ENCODE results near the gene CYP11A1.

CYP11A1 gene

DNA sequence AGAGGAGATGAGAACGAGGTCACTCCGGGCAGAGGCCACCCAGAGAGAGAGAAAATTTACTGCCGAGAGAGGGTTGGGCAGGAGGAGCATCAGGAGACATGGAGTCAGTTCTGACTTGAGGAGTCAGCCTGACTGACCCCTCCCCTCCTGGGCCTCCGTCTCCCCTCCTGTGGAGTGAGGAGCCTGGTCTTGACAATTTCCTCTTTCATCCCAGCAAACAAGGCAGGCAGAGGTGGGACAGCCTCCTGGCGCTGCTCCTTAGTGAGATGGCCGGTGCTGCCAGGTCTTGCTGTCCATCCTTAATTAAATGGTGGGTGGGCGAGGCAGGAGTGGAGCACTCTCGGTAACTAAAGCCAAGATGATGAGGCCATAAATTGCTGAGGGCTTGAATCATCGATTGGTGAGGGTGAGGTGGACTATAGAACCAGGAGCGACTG lies 60.6 kb downstream of the CYP11A1 start:
- no peak overlapping the region for H3K4me3 ChIP-seq (ENCODE audit: low read depth, low read length)
- TF ChIP-seq, protein P1, sequence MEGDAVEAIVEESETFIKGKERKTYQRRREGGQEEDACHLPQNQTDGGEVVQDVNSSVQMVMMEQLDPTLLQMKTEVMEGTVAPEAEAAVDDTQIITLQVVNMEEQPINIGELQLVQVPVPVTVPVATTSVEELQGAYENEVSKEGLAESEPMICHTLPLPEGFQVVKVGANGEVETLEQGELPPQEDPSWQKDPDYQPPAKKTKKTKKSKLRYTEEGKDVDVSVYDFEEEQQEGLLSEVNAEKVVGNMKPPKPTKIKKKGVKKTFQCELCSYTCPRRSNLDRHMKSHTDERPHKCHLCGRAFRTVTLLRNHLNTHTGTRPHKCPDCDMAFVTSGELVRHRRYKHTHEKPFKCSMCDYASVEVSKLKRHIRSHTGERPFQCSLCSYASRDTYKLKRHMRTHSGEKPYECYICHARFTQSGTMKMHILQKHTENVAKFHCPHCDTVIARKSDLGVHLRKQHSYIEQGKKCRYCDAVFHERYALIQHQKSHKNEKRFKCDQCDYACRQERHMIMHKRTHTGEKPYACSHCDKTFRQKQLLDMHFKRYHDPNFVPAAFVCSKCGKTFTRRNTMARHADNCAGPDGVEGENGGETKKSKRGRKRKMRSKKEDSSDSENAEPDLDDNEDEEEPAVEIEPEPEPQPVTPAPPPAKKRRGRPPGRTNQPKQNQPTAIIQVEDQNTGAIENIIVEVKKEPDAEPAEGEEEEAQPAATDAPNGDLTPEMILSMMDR (IDR thresholded peaks at IDR 0.05; ENCODE audit: low read depth, low read length, missing control alignments): no peak
- DNase-seq (ENCODE audit: low read depth): no peak

DNA sequence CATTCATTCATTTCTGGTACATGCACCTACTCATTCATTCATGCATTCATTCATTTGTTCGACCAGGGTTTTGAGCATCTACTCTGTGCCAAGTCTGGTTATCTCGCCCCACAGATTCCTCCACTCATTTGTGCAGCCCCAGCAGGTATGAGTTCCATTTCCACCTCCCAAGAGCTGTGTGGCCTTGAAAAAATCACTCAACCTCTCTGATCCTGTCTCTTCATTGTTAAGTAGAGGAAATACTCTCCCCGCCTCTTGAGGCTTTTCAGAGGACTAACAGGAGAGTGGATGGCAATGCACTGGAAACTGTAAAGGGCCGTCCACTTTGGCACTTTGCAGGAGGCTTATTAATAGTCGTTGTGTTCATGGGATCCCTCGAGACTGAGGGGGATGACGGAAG lies 61.8 kb downstream of the CYP11A1 start:
- no peak for DNase-seq (ENCODE audit: low read depth)
- H3K4me3 ChIP-seq (ENCODE audit: low read depth, low read length): no peak overlapping the region
- TF ChIP-seq, protein P1 (IDR thresholded peaks at IDR 0.05; ENCODE audit: low read depth, low read length, missing control alignments): no peak

DNA sequence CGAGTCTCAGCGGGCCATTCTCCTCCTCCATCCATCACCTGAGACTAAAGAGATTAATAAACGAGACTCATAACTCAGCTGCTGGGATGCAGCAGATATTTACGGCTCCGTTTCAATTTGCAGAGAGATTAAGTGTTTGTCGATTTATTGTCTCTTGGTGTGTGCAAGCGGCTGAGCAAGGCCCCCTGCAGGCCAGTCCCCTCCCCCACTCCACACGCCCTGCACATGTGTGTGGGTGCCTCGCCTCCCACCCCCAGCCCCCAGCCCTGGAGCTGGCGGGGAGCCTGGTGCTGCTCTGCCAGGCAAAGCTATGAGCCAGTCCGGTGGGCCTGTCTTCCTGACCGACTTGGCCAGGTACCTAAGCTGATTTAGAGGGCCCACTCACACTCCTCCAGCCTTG lies 63.0 kb downstream of the CYP11A1 start:
- no peak overlapping the region for H3K4me3 ChIP-seq (ENCODE audit: low read depth, low read length)
- TF ChIP-seq, protein P1 (IDR thresholded peaks at IDR 0.05; ENCODE audit: low read depth, low read length, missing control alignments): no peak
- DNase-seq (ENCODE audit: low read depth): no peak

DNA sequence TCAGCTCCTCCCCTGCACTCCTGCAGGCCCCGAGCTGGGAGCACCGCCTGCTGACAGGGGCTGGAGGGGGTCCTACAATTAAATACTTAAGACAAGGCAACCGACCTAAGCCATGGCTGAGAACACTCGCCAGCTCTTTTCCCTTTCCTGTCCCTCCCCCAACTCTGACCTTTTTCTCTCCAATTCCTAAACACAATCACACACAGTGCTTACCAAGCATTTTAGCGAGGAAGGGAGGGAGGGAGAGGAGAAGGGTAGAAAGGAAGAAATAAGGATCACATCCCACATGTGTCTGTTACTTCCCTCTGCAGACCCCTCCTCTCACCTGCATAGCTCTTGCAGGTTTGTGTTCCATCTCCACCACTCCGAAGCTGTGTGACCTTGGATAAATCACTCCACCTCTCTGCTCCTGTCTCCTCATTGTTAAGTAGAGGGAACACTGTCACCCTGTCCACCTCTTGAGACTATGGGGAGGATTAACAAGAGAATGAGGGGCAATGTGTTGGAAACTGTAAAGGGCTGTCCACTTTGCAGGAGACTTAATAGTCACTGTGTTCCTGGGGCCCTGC lies 63.6 kb downstream of the CYP11A1 start:
- TF ChIP-seq, protein P1 (IDR thresholded peaks at IDR 0.05; ENCODE audit: low read depth, low read length, missing control alignments): no peak
- H3K4me3 ChIP-seq (ENCODE audit: low read depth, low read length): no peak overlapping the region
- no peak for DNase-seq (ENCODE audit: low read depth)

DNA sequence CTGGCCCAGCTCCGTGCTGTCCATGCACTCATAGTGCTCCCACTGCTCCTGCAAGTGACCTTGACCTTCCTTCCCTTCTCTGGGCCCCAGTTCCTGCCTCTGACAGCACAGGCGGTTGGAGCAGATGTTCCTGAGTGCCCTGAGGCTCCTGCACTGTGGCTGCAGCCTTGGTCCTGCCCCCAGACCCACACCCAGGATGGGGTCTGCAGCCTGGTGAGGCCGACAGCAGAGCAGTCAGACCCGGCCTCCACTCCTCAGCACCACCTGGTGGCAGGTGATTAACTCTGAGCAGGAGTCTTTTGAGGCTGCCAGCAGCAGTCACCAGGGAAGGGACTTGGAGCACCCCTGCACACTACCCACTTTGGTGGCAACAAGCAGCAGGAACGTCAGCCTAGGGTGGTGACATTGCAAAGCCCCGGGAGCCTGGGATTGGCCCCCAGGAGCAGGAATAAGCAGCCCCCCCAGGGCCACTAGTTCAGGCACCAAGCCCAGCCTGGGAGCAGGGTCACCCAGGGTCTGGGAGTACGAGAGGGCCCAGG lies 64.6 kb downstream of the CYP11A1 start:
- TF ChIP-seq, protein P1 (IDR thresholded peaks at IDR 0.05; ENCODE audit: low read depth, low read length, missing control alignments): peak; percentile 74
- no peak for DNase-seq (ENCODE audit: low read depth)
- no peak overlapping the region for H3K4me3 ChIP-seq (ENCODE audit: low read depth, low read length)

DNA sequence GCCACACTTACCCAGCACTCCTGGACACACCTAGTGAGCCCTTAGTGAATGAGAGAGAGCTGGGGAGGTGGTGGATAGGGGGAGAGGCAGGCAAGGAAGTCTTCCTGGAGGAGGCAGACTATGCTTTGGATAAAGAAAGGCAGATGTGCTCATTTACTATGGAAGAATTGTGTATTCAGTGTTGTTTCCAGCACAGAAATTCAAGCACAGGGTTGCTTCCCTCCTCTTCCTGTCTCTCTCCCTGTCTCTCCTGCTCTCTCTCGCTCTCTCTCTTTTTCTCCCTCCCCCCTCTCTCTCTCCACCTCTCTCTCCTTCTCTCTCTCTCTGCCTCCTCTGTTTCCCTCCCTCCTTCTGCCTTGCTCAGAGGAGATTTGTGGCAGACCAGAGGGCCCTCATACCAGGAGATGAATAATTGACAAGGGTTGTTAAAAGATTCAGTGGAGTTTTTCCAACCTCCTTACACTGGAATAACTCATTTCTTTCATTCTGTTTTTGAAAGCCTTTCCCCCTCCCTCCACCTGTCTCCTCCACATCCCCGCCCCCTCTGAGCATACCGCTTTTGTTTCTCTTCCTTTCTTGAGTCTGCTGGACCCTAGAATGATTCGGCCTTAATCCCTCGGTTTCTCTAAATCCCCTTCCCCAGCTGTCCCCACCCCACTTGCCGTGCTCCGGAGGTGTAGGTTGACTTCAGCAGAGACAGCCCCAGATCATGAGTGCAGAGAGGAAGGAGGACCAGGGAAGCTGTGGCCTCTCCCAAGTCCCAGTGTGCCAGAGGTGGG lies 65.7 kb downstream of the CYP11A1 start:
- TF ChIP-seq, protein P1 (IDR thresholded peaks at IDR 0.05; ENCODE audit: low read depth, low read length, missing control alignments): no peak
- DNase-seq (ENCODE audit: low read depth): no peak
- no peak overlapping the region for H3K4me3 ChIP-seq (ENCODE audit: low read depth, low read length)
